Liver (tissue), 9 donors: Measurements from ENCODE around the gene IGF1R. TPM values are rescaled to one million over a fixed set of nuclear protein-coding genes. Genes with fewer than 3 reads are reported as not detected.

Experiments
- DNase-seq: peaks from one replicate; pipeline ENCODE4 v3.0.0-alpha.2; 2017; ENCODE audit warnings: low spot score
- H3K27ac ChIP-seq, 2 donors: one replicate each; pipeline ENCODE4 v1.7.0; 2013; ENCODE audit warnings: inconsistent platforms in 2 of 2, low read length in 2 of 2, control low read depth in 1 of 2, low read depth in 1 of 2, mild to moderate bottlenecking in 1 of 2
- H3K27me3 ChIP-seq, 4 donors: one replicate each; pipeline versions ENCODE4 v1.6.1 to v1.7.0; 2013; ENCODE audit warnings: low read length in 3 of 4, inconsistent platforms in 1 of 4, mild to moderate bottlenecking in 1 of 4, moderate library complexity in 1 of 4; ENCODE audit not compliant: control insufficient read depth in 4 of 4, insufficient read depth in 4 of 4
- H3K36me3 ChIP-seq, 4 donors: one replicate each; pipeline versions ENCODE4 v1.6.1 to v1.7.0; 2013; ENCODE audit warnings: low read length in 3 of 4, mild to moderate bottlenecking in 3 of 4, low read depth in 1 of 4, moderate library complexity in 1 of 4; ENCODE audit not compliant: control insufficient read depth in 4 of 4, insufficient read depth in 3 of 4
- H3K4me1 ChIP-seq, 4 donors: one replicate each; pipeline versions ENCODE4 v1.6.1 to v1.7.0; 2013; ENCODE audit warnings: low read length in 3 of 4, mild to moderate bottlenecking in 3 of 4, moderate library complexity in 1 of 4; ENCODE audit not compliant: control insufficient read depth in 4 of 4, insufficient read depth in 4 of 4
- H3K4me3 ChIP-seq, 3 donors: one replicate each; pipeline versions ENCODE4 v1.6.1 to v1.7.0; 2013; ENCODE audit warnings: low read length in 3 of 3, control low read depth in 1 of 3, low read depth in 1 of 3, mild to moderate bottlenecking in 1 of 3
- H3K9ac ChIP-seq, 2 donors: one replicate each; pipeline ENCODE4 v1.7.0; 2013; ENCODE audit warnings: low read length in 2 of 2, mild to moderate bottlenecking in 2 of 2, moderate library complexity in 2 of 2, control low read depth in 1 of 2, low read depth in 1 of 2
- H3K9me3 ChIP-seq, 4 donors: one replicate each; pipeline versions ENCODE4 v1.6.1 to v1.7.0; 2013; ENCODE audit warnings: low read length in 3 of 4; ENCODE audit not compliant: control insufficient read depth in 4 of 4
- FOXA1 ChIP-seq: IDR thresholded peaks from 2 replicates; pipeline ENCODE4 v1.6.1; 2016; ENCODE audit warnings: antibody characterized with exemption
- FOXA2 ChIP-seq: IDR thresholded peaks from 2 replicates; pipeline ENCODE4 v1.6.1; 2016; ENCODE audit warnings: antibody characterized with exemption
- GABPA ChIP-seq, 2 donors: IDR thresholded peaks in 1 of 2; conservative IDR thresholded peaks in 1 of 2; 2 replicates each; pipeline ENCODE4 v1.6.1; 2016; ENCODE audit warnings: antibody characterized with exemption in 2 of 2, mild to moderate bottlenecking in 1 of 2, moderate library complexity in 1 of 2
- HNF4A ChIP-seq, 2 donors: conservative IDR thresholded peaks; 2 replicates each; pipeline ENCODE4 v1.6.1; 2016; ENCODE audit warnings: antibody characterized with exemption in 2 of 2, mild to moderate bottlenecking in 2 of 2
- HNF4G ChIP-seq: IDR thresholded peaks from 2 replicates; pipeline ENCODE4 v1.6.1; 2016; ENCODE audit warnings: antibody characterized with exemption
- NR2F2 ChIP-seq: IDR thresholded peaks from 2 replicates; pipeline ENCODE4 v1.6.1; 2016; ENCODE audit warnings: antibody characterized with exemption
- RAD21 ChIP-seq, 2 donors: IDR thresholded peaks; 2 replicates each; pipeline ENCODE4 v1.6.1; 2016; ENCODE audit warnings: antibody characterized with exemption in 2 of 2, mild to moderate bottlenecking in 2 of 2
- RXRA ChIP-seq, 2 donors: IDR thresholded peaks; 2 replicates each; pipeline ENCODE4 v1.6.1; 2017 to 2018; ENCODE audit warnings: antibody characterized with exemption in 2 of 2, mild to moderate bottlenecking in 1 of 2
- SP1 ChIP-seq: IDR thresholded peaks from 2 replicates; pipeline ENCODE4 v1.6.1; 2018; ENCODE audit warnings: antibody characterized with exemption, mild to moderate bottlenecking
- YY1 ChIP-seq: IDR thresholded peaks from 2 replicates; pipeline ENCODE4 v1.6.1; 2016; ENCODE audit warnings: antibody characterized with exemption, mild to moderate bottlenecking
- WGBS: extraction: QIAGEN DNeasy Blood & Tissue Kit; methylation state at CpG from one replicate; pipeline ENCODE4 v1.1.7; 2013; 5-methylcytosine and 5-hydroxymethylcytosine counted together
- polyA plus RNA-seq, 2 donors: library from polyadenylated mRNA; stranded (reverse) in 1 of 2; unstranded in 1 of 2; fragments of 200-250 nt in 1 of 2; fragments of >200 nt in 1 of 2; fragmentation: Nextera tagmentation in 1 of 2; extraction: Ambion mirVana in 1 of 2; gene quantifications; one replicate each; pipeline versions ENCODE4 v1.2.1 to v1.2.3, GENCODE V29; 2013 to 2015
- total RNA-seq, 2 donors: library from RNA; depleted of rRNA; stranded (reverse); fragments of >200 nt; gene quantifications; one replicate each; pipeline ENCODE4 v1.2.3, GENCODE V29; 2014
- TF ChIP-seq, protein P1 (sequence below): IDR thresholded peaks from 2 replicates; pipeline ENCODE4 v1.6.1; 2016; ENCODE audit warnings: antibody characterized with exemption, mild to moderate bottlenecking
- TF ChIP-seq, protein P2 (sequence below): IDR thresholded peaks from 2 replicates; pipeline ENCODE4 v1.6.1; 2016; ENCODE audit warnings: antibody characterized with exemption
- TF ChIP-seq, protein P3 (sequence below): IDR thresholded peaks from 2 replicates; pipeline ENCODE4 v1.6.1; 2016; ENCODE audit warnings: antibody characterized with exemption
- TF ChIP-seq, protein P4 (sequence below): IDR thresholded peaks from 2 replicates; pipeline ENCODE4 v1.6.1; 2016; ENCODE audit warnings: antibody characterized with exemption
- donor health status: healthy.
- donor health status: healthy.
- donor health status: healthy.
- donor health status: healthy.
- donor health status: healthy.

The IGF1R gene
- total and polyA plus RNA-seq, 4 donors: 0.69 to 10.3 (median 3.2) TPM

DNA sequence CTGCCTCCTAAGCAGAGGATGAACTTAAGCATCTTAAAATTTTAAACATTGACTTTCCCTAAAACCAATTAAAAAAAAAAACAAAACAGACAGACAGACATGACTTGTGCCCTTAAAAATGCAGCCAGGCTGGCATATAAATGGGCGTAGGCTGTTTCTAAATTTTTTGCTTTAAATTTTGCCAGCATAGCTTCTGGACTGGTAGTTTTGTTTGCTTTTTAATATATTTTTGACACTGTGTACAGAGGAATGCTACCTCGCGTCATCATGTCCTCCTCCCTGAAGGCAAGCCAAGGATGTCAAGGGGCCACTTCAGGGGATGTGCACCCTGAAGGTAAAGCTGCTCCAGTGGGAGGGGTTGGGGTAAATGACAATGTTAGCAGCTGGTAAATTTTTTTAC is 224.4 kb downstream of the IGF1R start (continued):
- TF ChIP-seq, protein P1, sequence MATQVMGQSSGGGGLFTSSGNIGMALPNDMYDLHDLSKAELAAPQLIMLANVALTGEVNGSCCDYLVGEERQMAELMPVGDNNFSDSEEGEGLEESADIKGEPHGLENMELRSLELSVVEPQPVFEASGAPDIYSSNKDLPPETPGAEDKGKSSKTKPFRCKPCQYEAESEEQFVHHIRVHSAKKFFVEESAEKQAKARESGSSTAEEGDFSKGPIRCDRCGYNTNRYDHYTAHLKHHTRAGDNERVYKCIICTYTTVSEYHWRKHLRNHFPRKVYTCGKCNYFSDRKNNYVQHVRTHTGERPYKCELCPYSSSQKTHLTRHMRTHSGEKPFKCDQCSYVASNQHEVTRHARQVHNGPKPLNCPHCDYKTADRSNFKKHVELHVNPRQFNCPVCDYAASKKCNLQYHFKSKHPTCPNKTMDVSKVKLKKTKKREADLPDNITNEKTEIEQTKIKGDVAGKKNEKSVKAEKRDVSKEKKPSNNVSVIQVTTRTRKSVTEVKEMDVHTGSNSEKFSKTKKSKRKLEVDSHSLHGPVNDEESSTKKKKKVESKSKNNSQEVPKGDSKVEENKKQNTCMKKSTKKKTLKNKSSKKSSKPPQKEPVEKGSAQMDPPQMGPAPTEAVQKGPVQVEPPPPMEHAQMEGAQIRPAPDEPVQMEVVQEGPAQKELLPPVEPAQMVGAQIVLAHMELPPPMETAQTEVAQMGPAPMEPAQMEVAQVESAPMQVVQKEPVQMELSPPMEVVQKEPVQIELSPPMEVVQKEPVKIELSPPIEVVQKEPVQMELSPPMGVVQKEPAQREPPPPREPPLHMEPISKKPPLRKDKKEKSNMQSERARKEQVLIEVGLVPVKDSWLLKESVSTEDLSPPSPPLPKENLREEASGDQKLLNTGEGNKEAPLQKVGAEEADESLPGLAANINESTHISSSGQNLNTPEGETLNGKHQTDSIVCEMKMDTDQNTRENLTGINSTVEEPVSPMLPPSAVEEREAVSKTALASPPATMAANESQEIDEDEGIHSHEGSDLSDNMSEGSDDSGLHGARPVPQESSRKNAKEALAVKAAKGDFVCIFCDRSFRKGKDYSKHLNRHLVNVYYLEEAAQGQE: no peak
- TF ChIP-seq FOXA1: no peak

DNA sequence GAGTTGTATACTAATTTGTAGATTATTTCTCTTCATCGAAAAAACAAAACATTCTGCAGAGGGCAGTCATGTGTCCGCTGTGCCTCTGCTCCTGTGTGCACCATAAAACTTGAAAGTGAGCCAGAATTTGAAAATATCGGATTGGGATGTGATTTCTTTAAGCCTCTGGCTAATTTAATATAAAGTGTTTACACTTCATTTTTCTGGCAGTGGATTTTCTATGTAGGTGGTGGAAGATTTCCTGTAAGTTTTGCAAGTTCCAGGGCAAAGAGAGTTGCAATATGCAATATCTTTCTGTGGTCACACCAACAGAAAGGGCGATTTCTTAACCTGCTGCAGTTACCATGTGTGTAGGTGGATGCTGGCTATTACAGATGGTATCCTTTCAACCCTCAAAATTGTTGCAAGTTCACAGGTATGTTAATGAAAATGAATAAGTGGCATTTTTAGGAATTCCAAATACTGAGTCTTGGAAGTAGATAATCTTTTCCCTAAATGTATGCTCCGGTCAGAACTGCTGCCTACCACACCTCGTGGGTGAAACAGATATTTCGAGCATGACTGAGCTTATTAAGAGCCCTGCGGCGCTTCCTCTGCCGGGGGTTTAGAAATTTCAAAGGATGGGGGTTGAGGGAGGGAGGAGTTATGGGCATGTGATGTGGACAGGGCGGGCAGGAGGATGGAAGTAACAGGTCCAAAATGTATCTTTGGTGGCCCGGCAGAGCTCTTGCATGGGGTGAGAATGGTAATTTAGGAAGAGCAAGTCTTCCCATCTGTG is 225.3 kb downstream of the IGF1R start:
- Histone ChIP-seq H3K9ac (no peak overlapping the region), H3K4me3 (no peak overlapping the region), H3K9me3 (no peaks in the 10 kb centered on the region), H3K4me1 (no peaks in the 10 kb centered on the region), H3K27me3 (peaks cover 0 to 5% (median 0%) of the 10 kb centered on the region in 4 donors), H3K27ac (peak overlapping the region in 1 of 2 donors; percentile 11), H3K36me3 (no peaks in the 10 kb centered on the region)
- 63% methylated on average over 12 of the region's 12 CpGs for WGBS
- TF ChIP-seq, protein P2, sequence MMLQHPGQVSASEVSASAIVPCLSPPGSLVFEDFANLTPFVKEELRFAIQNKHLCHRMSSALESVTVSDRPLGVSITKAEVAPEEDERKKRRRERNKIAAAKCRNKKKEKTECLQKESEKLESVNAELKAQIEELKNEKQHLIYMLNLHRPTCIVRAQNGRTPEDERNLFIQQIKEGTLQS: no peak
- TF ChIP-seq, protein P3, sequence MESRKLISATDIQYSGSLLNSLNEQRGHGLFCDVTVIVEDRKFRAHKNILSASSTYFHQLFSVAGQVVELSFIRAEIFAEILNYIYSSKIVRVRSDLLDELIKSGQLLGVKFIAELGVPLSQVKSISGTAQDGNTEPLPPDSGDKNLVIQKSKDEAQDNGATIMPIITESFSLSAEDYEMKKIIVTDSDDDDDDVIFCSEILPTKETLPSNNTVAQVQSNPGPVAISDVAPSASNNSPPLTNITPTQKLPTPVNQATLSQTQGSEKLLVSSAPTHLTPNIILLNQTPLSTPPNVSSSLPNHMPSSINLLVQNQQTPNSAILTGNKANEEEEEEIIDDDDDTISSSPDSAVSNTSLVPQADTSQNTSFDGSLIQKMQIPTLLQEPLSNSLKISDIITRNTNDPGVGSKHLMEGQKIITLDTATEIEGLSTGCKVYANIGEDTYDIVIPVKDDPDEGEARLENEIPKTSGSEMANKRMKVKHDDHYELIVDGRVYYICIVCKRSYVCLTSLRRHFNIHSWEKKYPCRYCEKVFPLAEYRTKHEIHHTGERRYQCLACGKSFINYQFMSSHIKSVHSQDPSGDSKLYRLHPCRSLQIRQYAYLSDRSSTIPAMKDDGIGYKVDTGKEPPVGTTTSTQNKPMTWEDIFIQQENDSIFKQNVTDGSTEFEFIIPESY: no peak
- no peak for TF ChIP-seq NR2F2
- no peak for TF ChIP-seq GABPA (IDR thresholded peaks at IDR 0.05 in 1 of 2, conservative IDR thresholded peaks at IDR 0.05 in 1 of 2)
- TF ChIP-seq RXRA (IDR thresholded peaks at IDR 0.05): no peak
- no peak for TF ChIP-seq YY1
- TF ChIP-seq HNF4A (conservative IDR thresholded peaks at IDR 0.05): no peak
- TF ChIP-seq RAD21 (IDR thresholded peaks at IDR 0.05): no peak
- no peak for DNase-seq

DNA sequence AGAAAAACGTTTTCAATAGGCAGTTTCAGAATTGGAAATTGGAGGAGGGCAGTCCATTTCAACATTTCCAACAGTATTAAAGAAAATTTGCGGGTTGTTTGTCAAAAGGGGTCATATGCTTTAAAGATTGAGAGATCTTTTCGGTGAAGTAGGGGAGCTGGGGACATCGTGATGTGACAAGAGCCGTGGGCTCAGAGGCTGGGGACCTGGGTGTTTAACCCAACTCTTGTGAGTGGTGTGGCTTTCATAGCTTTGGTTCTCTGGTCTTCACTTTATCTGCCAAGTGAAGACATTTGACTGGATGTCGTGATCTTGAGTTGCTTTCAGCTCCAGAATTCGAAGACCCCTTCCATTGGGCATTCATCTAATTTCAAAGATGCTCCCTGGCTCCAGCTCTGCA is 226.0 kb downstream of the IGF1R start:
- Histone ChIP-seq H3K36me3 (no peaks in the 10 kb centered on the region), H3K27ac (peak overlapping the region in 1 of 2 donors; percentile 11), H3K9ac (no peak overlapping the region), H3K27me3 (peaks cover 0 to 5% (median 0%) of the 10 kb centered on the region in 4 donors), H3K9me3 (no peaks in the 10 kb centered on the region), H3K4me1 (no peaks in the 10 kb centered on the region), H3K4me3 (no peak overlapping the region)
- 63% methylated on average over 7 of the region's 7 CpGs for WGBS
- DNase-seq: no peak
- no peak for TF ChIP-seq FOXA2
- TF ChIP-seq, protein P1: no peak
- TF ChIP-seq, protein P3: no peak
- TF ChIP-seq RXRA (IDR thresholded peaks at IDR 0.05): no peak
- no peak for TF ChIP-seq FOXA1
- no peak for TF ChIP-seq NR2F2
- no peak for TF ChIP-seq SP1
- TF ChIP-seq HNF4G: no peak
- no peak for TF ChIP-seq RAD21 (IDR thresholded peaks at IDR 0.05)
- TF ChIP-seq YY1: no peak
- TF ChIP-seq, protein P4, sequence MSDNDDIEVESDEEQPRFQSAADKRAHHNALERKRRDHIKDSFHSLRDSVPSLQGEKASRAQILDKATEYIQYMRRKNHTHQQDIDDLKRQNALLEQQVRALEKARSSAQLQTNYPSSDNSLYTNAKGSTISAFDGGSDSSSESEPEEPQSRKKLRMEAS: no peak
- no peak for TF ChIP-seq GABPA (IDR thresholded peaks at IDR 0.05 in 1 of 2, conservative IDR thresholded peaks at IDR 0.05 in 1 of 2)
